ENCODE measurements around the gene PAX5. TPM values are rescaled to one million over a fixed set of nuclear protein-coding genes. Genes with fewer than 3 reads are reported as not detected.

PAX5 gene
- total RNA-seq, 1 experiment from 2014 or later = not detected

DNA sequence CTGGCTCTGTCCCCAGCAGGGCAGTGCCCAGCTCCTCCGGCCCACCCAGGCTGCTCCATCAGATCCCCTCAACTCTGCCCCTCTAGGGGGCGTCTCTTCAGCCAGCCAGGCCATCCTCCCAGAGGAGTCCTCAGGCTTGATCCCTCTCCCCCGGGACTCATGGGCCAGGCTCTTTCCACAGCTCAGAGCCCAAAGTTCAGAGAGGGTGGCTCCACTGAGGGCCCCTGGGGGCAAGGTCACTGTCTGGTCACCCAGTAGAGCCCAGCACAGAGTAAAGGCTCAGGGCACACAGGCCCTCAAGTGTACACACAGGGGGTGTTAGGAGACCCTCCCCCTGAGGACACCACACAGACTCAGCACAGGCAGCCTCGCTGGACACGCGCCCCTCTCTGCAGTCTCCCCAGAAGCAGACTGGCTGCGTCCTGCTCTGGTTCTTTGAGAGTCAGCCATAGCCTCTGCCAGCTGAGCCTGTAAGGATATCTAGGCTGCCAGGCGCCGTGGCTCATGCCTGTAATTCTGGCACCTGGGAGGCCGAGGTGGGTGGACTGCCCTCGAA lies 64.8 kb downstream of the PAX5 start:
- no peak for DNase-seq (ENCODE audit: low spot score)
- in situ Hi-C loops (cut with HindIII; ENCODE audit: low sequenced_read_pairs) = no loop called here

- no peak for DNase-seq (ENCODE audit: low spot score)
These were observed 65.4 kb downstream of the PAX5 start for GRCh38 chr9:36968574-36969215.

DNA sequence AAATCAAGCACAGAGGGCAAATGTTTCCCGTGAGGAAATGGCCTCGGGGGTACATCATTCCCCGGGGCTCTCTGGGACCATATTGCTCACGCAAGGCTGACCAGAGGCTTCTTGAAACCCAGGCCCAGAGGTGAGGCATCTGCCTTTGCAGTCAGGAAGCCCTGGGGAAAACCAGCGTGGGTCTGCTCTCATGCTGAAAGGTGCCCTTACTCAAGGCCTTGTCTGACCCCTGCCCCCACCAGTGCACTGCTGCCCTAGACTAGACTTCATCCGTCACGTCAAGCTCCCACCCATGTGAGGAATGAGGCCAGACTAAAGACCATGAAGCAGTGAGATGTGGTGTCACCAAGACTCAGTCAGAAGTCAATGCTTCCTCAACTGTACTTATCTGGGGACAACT lies 66.1 kb downstream of the PAX5 start:
- in situ Hi-C loops (cut with HindIII; ENCODE audit: low sequenced_read_pairs) = no loop called here
- no peak for DNase-seq (ENCODE audit: low spot score)

More at GRCh38 chr9:36968574-36969215, 65.4 kb downstream of the PAX5 start:
- in situ Hi-C loops (cut with HindIII; ENCODE audit: low sequenced_read_pairs) = no loop called here

DNA sequence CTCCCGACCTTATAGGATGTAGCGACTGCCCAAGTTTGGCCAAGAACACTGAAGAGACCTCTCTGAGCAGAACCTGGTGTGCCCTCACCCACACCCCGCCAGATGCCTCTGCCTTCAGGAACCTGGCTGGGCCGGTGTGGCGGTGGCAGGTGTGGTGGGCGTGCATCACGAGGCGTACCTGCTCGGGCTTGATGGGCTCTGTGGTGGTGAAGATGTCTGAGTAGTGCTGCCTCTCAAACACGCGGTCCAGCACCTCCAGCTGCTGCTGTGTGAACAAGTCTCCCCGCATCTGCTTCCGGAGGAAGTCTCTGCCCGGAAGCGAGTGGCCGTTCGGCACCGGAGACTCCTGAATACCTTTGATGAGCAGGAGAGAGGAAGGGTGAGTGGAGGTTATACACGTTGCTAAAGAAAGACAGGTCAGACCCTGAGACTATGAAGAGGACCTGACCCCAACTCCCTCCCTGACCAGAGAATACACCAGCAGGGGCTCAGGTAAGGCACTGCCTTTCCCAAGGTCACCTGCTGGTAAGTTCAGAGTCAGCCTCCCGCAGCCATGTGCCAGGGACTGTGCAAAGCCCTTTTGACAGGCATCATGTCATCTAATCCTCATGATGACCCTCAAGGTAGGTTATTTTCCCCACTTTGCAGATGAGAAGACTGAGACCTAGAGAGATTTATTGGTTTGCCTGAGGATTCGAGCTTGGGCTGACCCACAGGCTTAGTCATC lies 67.5 kb downstream of the PAX5 start:
- in situ Hi-C loops (cut with HindIII; ENCODE audit: low sequenced_read_pairs) = no loop called here
- no peak for DNase-seq (ENCODE audit: low spot score)

DNA sequence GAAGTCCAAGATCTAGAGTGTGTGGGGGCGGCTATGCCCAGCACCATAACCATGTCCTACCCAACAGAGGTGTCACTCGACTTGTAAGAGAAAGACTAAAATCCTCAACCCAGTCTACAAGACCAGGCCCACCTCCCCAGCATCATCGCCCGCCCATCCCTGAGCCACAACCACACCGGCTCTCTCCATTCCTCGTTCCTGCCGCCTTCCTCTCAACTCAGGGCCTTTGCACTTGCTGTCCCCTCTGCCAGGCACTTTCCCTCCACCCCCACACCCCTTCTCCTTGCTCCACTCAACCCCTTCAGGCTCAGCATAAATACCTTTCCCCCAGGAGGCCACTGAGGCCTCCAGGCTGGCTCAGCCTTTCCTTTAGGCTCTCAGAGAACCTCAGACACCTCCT lies 69.3 kb downstream of the PAX5 start:
- in situ Hi-C loops (cut with HindIII; ENCODE audit: low sequenced_read_pairs) = no loop called here
- DNase-seq (ENCODE audit: low spot score) = no peak

DNA sequence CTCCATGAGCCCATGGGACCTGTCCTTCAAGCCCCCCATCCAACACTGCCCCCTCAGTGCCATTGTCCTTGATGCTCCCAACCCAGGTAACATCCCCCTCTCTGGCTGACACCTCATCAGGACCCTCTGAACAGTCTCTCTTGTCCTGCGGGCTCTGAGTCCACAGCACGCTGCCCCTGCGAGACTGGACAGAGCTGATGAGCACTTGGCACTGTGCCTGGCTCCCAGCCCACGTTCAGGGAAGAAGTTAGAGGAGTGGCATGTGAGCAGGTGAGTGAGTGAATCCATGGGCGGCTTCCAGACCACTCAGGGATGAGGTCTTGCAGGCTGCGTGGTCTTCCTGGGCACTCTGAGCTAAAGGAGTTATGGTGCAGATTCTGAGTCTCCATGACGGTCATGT lies 70.7 kb downstream of the PAX5 start:
- in situ Hi-C loops (cut with HindIII; ENCODE audit: low sequenced_read_pairs) = no loop called here
- no peak for DNase-seq (ENCODE audit: low spot score)

DNA sequence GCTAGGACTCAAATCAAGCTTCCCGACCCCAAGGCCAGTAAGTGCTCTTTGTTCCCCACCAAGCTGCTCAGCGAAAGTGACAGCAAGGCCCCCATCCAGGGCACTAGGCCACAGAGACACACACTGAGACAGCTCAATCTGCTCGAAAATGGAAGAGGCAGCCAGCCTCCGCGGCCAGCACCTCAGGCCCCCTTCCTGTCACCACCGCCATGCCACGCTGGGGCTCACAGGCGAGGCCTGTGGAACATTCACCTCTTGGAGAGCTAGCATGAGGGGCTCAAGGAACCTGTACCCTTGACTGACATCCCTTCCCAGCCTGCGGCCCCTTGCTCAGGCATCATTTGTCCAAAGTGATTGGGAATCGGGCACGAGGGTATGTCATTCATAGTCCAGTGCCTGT lies 71.4 kb downstream of the PAX5 start:
- no peak for DNase-seq (ENCODE audit: low spot score)
- in situ Hi-C loops (cut with HindIII; ENCODE audit: low sequenced_read_pairs) = no loop called here

GRCh38 chr9:36961561-36962325 lies 72.3 kb downstream of the PAX5 start:
- no peak for DNase-seq (ENCODE audit: low spot score)
- in situ Hi-C loops (cut with HindIII; ENCODE audit: low sequenced_read_pairs) = no loop called here

- no peak for DNase-seq (ENCODE audit: low spot score)
- in situ Hi-C loops (cut with HindIII; ENCODE audit: low sequenced_read_pairs) = no loop called here
These were observed 73.0 kb downstream of the PAX5 start for GRCh38 chr9:36961051-36961450.

DNA sequence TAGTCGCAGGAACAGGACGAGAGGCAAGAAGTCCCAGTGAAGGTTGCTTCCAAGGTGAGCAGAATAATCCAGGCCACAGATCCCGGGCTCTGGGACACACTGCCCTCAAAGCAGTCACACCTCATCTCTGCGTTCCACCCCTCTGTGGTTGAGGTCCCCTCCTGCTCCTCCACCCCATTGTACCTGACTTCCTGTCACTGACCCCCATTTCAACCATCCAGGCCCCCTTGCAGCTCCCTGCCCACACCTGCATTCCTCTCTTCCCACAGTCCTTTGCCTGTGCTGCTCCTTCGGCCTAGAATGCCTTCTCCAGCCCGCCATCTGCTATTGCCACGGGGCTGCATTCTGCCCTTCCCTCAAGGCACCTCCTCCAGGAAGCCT lies 73.5 kb downstream of the PAX5 start:
- no peak for DNase-seq (ENCODE audit: low spot score)

GRCh38 chr9:36959681-36960574 lies 74.1 kb downstream of the PAX5 start:
- in situ Hi-C loops (cut with HindIII; ENCODE audit: low sequenced_read_pairs) = no loop called here
- no peak for DNase-seq (ENCODE audit: low spot score)

More for the DNA sequence above, 73.5 kb downstream of the PAX5 start:
- in situ Hi-C loops (cut with HindIII; ENCODE audit: low sequenced_read_pairs) = no loop called here

GRCh38 chr9:36956908-36957307 lies 77.2 kb downstream of the PAX5 start:
- no peak for DNase-seq (ENCODE audit: low spot score)
- in situ Hi-C loops (cut with HindIII; ENCODE audit: low sequenced_read_pairs) = no loop called here

- DNase-seq (ENCODE audit: low spot score) = no peak
- in situ Hi-C loops (cut with HindIII; ENCODE audit: low sequenced_read_pairs) = no loop called here
These were observed 83.7 kb downstream of the PAX5 start for GRCh38 chr9:36950389-36950788.

DNA sequence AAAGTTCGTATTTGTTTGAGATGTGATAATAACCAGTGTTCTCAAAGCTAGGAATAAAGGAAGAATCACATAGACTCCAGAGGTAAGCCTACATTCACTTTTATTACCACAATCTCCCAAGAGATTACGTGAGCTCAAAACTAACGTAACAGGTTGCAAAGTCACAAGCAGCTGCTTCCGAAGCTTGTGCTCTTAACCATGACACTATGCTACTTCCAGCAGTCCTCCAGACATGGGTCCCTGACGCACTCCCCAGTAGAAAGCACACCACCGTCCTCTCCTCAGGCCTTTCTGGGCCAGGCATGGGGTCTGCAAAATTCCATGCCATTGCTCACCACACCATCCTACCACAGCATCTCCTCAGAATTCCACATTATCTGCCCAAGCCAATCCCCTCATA lies 84.6 kb downstream of the PAX5 start:
- in situ Hi-C loops (cut with HindIII; ENCODE audit: low sequenced_read_pairs) = no loop called here
- DNase-seq (ENCODE audit: low spot score) = no peak

DNA sequence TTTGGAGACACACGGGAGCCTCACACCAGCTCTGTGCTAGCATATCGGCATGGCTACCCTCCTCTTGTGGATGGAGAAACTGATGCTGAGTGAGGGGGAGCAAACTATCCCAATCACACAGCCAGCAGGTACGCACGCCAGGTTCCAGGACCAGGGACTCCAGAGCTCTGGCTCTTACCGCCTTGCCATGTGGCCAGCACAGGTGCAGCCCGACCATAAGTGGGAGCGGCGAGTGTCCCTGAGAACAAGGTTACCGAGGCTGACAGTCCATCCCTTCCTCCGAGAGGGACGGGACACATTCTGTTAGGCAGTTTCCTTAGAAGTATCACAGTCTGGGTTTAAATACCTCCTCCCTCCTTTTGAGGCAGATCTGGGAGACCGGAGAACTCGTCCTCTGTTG lies 86.0 kb downstream of the PAX5 start:
- in situ Hi-C loops (cut with HindIII; ENCODE audit: low sequenced_read_pairs) = no loop called here
- DNase-seq (ENCODE audit: low spot score) = no peak

DNA sequence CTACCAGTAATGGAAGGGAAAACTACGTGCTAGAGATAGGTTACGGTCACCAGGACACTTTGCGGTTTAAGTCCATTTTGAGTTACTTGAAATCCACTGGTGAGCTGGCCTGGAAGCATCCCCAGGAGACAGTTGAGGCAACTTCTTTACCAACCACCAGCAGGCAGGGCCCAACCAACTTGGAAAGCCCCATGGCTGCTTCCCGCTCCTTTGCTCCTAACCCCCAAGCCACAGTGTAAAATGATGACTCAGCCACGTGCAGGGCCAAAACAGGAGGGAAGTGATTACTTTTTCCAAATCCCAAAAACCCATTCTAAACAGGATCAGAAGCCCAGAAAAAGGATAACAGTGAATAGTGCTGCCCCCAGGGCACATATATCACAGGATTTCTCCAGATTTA lies 87.4 kb downstream of the PAX5 start:
- in situ Hi-C loops (cut with HindIII; ENCODE audit: low sequenced_read_pairs) = no loop called here
- DNase-seq (ENCODE audit: low spot score) = no peak

DNA sequence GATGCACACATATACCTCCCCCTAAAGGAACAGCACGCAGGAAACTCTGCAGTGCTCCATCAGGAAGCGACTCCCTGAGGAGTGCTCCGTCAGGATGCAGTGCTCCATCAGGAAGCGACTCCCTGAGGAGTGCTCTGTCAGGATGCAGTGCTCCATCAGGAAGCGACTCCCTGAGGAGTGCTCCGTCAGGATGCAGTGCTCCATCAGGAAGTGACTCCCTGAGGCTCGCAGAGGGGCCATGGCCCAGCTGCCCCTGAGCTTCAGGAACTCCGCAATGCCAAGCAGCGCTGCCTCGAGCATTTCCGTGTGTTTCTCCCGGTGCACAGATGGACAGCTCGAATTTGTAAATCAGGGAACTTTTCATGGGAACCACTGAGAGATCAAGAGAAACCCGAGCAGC lies 88.1 kb downstream of the PAX5 start:
- DNase-seq (ENCODE audit: low spot score) = no peak
- in situ Hi-C loops (cut with HindIII; ENCODE audit: low sequenced_read_pairs) = no loop called here

DNA sequence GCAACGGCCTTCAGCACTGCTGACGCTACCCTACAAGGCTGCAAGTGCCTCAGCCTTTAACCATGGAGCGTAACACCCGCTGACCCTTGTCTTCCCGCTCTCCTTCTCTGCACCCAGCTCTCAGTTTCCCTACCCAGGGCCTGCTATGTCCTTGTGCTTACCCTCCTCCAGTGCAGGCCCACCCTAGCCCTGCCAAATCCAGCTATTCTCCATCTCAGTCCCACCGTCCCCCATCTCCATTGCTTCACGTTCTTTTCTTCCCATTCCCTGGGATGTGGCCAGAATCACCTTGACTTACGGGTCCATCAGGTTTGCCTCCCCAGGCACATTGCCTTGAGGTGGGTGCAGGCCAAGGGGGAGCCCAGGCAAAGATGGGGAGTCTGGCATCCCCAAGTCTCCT lies 91.2 kb downstream of the PAX5 start:
- in situ Hi-C loops (cut with HindIII; ENCODE audit: low sequenced_read_pairs) = no loop called here
- no peak for DNase-seq (ENCODE audit: low spot score)

DNA sequence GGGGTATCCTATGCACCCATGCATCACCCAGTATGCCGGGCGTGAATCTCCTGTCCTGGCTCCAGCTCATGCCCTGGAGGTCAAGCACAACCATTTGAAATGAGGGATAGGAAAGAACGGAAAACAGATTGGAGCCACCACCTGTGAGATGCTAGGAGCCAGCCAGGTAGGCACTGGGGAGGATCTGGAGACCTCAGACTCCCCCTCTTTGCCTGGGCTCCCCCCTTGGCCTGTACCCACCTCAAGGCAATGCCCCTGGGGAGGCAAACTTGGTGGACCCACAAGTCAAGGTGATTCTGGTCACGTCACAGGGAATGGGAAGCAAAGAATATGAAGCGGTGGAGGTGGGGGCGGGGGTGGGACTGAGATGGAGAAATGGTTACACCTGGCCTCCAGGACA lies 92.6 kb downstream of the PAX5 start:
- no peak for DNase-seq (ENCODE audit: low spot score)
- in situ Hi-C loops (cut with HindIII; ENCODE audit: low sequenced_read_pairs) = no loop called here
